Renal cortical epithelial cell (primary cell): ENCODE results near the gene LETM1. TPM values are rescaled to one million over a fixed set of nuclear protein-coding genes. Genes with fewer than 3 reads are reported as not detected.
A peak's percentile ranks its signal among the peaks of the same experiment; 100 is the strongest.
"Not testable (repeated sequence)": the region's sequence is repeated elsewhere in the genome, so short reads cannot be mapped to it uniquely, and the experiment has no call there.

Experiments
- DNase-seq: peaks from one replicate; pipeline ENCODE4 v3.0.0-alpha.2; 2011; ENCODE audit warnings: low read depth
- total RNA-seq: library from RNA; depleted of rRNA; stranded (reverse); fragments of >200 nt; gene quantifications from 2 replicates; pipeline ENCODE4 v1.2.3, GENCODE V29; 2014

The LETM1 gene
- total RNA-seq, 1 donor from 2014 or later = 102 TPM

DNA sequence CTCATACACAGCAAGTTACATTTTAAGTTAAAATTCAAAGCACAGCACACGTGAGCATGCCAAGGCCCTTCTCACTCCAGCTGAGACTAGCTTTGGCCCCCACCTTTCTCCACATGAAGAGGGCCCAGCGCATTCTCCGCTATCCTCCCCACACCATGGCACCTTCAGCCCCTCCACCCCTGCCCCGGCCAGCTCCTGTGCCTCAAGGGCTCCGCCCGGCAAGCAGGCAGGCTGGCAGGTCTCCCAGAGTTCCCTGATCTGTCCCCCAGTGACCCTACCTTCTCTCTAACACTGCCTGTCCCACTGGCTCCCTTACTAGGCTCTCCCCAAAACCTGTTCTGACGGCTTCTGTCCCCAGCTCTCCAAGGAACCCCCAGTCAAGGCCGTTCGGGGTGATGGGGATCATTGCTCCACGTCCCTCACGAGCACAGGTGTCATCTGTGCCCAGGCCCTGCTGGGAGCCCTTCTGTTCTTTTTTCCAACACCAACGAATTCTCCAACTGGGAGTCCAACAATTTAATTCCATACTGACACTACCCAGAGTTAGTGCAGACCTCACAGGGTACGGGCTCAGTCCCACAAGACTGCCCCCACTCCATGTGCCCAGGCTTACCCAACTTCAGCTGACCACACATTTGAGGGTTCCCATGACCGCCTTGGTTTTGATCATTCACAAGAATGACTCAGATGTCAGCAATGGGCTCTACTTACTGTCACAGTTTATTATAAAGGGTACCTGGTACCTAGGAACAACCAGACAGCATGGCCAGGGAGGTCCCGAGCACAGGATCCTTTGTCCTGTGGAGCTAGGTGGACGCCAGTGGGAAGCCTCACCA lies 4.2 kb downstream of the LETM1 start:
- DNase-seq = peak; percentile 77

DNA sequence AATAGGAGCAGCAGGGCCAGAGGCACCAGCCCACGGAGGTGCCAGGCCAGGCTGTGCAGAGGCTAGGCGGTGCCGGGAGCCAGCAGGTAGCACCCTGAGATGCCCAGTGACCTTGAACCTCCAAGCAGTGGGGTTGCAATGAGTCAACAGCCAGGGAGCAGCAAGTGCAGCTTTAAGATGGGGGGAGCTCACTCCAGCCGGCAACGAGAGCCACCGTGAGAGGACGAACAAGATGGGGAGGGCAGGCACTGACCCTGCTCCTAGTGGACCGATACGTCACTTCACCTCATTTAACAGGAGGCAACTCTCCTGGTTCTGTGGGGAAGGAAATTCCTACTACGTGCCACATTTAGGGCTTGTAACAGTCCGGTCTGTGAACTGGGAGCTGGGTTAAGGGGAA lies 4.8 kb downstream of the LETM1 start:
- DNase-seq = no peak

DNA sequence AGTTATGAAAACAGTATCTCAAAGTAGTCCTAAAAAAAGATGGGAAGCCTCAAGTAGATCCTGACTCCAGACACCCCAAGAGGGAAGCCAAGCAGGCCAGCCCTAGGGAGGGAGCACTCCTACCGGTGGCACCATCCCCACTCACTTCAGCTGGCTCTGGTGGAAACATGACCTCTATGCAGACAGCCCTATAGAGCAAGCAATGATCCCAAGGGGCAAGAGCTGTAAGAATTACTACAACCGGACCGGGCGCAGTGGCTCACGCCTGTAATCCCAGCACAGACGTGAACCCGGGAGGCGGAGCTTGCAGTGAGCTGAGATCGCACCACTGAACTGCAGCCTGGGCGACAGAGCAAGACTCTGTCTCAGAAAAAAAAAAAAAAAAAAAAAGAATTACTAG lies 5.7 kb downstream of the LETM1 start:
- no peak for DNase-seq

DNA sequence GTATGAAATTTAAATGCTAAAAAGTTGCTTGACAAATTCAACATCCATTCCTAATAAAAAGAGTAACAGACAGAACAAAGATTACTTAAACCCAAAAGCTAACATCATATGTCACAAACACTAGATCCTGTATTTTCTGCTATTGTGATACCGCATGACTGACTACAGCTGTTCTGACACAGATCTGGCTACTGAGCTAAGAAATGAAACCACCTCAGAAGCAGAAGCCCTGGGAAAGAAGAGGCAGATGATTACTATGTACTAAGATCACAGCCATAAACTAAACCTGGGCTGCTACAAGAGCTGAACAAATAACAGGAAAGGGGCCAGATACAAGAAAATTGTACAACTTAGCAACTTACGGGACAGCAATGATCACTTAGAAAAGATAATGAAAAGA lies 9.4 kb downstream of the LETM1 start:
- DNase-seq = no peak

DNA sequence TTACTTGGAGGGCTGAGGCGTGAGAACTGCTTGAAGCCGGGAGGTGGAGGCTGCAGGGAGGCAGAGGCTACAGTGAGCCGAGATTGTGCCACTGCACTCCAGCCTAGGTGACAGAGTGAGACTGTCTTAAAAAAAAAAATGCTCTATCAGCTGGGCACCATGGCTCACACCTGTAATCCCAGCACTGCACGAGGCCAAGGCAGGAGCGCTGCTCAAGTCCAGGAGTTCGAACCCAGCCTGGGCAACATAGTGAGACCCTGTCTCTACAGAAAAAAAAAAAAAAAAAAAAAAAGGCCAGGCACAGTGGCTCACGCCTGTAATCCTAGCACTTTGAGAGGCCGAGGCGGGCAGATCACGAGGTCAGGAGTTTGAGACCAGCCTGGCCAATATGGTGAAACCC lies 11.3 kb downstream of the LETM1 start:
- DNase-seq = not testable (repeated sequence)

DNA sequence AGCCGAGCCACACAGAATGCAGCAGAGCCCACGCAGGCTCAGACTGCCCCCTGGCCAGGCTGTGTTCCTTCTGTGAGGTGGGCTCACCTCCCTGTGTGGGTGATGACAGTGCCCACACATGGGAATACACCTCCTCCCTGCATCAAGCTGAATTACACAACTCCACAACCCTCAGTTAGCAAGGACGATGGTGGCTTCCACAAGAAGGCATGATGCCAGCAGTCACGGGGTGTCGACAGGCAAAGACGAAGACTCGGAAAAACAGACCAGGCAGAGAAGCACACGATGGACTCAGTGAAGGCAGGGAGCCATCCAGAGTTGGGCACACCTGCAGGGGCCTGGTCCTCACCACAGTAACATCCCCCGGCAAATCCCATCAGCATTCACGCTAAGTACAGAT lies 12.1 kb downstream of the LETM1 start:
- DNase-seq = peak; percentile 22

DNA sequence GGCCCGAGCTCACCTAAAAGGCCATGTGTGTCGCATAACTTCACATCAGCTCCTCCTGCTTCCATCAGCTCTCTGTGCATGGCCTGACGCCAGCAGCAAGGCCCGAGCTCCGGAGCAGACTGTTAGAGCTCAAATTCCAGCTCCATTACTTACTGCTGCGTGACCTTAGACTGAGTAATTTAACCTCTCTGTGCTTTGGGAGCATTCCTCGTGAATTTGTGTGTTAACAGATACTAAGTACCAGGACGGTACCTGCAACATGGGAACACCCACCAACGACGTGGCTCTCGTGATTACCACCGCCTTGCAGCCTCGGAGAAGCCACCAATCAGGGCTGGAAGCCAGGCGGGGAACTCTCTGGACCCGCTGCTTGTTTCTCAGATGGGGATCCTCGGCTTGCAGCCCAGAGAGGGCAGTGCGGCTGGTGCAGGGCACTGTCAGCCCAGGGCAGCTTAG lies 12.9 kb downstream of the LETM1 start:
- peak; percentile 85 for DNase-seq

DNA sequence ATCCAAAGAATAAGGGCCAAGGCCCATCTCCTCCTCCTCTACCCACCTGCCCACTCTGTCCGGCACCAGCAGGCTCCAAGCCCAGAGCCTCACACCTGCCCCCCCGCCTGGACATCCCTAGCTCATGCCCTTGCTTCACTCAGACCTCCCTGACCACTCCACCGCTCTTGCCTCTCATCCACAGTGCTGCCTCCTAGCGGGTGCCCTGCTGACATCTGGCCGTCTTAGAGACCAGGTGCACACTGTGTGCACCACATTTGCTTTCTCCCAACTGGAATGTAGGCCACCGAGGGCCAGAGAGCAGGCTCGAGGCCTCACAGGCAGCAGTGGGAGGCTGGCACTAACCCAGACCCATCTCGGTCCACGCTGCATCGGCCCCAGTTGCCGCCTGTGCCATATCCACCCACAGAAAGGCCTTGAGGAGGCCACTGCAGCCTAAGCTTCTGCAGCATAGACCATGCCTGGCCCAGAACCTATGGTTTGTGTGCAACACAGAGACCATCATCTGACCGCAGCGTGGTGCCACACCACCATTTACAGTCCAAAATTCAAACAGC lies 13.5 kb downstream of the LETM1 start:
- DNase-seq = no peak

DNA sequence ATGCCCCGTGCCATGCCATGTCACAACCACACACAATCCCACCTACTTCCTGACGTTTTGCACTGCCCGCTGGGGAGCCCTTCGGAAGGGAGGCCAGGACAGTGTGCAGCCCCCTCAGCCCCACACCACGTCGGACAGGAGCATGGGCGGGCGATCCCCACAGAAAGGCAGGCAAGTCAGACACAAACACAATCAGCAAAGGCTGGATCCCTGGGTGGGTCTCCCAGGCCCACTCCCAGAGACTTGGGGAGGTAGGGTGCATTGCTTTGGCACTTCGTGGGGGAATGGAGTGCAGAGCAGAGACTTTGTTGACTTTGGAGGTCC lies 14.1 kb downstream of the LETM1 start:
- no peak for DNase-seq

DNA sequence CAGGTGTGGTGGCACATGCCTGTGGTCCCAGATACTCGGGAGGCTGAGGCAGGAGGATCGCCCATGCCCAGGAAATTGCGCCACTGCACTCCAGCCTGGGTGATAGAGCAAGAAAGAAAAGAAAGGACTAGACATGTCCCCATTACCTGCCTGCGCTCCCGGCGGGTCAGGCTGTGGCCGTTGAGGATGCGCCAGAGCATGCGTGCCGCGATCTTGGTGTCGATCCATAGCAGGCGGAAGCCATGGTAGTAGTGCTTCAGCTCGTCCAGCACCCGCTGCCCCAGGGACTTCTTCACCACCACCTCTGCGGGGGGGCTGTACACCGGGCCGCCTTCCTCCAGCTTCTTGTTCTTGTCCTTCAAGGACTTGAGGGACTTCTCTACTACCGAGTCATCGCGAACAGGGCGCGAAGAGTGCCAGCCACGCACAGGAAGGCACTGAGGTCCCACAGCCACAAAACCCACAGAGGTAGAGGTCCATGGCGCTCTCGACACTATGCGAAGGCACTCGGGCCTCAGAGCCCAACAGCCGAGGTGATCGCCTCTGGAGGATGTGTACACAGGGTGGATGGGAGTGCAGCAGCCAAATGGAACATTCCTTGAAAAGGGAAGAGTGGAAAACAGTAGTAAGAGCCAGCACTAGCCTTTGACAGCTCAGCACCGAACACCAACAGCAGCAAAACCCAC lies 14.6 kb downstream of the LETM1 start:
- DNase-seq = no peak

DNA sequence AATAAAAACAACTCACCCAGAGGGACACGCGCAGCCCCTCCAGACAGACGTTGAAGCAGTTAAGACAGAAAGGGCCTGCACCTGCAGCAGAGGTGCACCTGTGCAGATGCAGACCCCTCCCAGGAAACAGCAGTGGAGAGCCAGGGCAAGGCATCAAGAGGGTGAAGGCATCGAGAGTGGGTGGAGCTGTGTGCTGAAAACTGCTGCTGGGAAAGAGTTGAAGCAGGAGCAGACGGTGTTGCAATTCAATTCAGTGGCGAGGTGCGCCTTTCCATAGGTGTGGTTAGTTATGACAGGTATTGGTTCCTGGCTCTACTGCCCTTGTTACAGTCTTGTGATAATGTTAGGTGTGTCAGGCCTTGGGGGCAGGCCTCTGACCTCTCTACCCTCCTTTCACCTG lies 16.7 kb downstream of the LETM1 start:
- DNase-seq = no peak

DNA sequence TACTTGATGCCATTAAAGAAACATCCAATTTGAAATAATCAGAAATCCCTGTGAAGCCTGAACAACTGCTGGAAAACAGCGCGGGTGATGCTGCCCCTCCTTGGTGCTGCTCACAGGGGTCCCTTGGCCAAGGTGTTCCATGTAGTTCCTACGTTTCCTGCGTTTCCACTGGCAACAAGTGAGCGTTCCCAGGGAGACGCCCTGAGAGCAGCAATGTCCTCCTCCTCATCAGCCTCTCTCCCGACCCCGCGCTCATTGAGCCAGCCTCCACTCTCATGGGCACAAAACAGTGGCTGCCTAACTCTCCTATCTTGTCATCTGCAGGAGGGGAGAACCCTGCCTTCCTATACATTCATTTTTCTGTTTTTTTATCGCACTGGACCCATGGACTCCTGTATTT lies 18.9 kb downstream of the LETM1 start:
- DNase-seq = no peak

DNA sequence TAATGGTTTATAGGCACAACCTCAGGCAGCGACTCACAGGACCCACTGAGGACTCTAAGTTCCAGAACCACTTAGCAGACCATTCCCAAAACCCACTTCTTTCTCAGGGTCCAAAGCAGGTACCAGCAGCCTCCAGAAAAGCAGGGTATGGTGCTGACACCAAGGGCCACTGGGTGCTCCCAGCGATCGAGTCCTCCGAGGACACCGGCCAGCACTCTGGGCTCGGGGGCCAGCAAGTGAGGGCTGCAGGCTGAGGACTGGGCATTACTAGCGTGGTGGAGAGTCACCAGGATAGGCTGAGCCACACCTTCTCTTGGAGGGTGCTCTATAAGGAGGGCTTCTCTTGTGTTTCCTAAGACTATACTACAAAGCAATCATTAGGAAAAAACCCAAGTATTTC lies 19.3 kb downstream of the LETM1 start:
- no peak for DNase-seq

DNA sequence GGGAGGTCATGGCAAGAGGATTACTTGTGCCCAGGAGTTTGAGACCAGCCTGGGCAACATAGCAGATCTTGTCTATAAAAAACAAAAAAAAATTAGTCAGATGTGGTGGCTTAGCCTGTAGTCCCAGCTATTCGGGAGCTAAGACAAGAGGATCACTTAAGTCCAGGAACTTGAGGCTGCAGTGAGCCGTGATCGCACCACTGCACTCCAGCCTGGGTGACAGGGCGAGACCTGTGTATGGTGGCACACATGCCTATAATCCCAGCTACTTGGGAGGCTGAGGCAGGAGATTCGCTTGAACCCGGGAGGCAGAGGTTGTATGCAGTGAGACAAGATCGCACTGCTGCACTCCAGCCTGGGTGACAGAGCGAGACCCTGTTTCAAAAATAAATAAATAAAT lies 20.1 kb downstream of the LETM1 start:
- DNase-seq = not testable (repeated sequence)

DNA sequence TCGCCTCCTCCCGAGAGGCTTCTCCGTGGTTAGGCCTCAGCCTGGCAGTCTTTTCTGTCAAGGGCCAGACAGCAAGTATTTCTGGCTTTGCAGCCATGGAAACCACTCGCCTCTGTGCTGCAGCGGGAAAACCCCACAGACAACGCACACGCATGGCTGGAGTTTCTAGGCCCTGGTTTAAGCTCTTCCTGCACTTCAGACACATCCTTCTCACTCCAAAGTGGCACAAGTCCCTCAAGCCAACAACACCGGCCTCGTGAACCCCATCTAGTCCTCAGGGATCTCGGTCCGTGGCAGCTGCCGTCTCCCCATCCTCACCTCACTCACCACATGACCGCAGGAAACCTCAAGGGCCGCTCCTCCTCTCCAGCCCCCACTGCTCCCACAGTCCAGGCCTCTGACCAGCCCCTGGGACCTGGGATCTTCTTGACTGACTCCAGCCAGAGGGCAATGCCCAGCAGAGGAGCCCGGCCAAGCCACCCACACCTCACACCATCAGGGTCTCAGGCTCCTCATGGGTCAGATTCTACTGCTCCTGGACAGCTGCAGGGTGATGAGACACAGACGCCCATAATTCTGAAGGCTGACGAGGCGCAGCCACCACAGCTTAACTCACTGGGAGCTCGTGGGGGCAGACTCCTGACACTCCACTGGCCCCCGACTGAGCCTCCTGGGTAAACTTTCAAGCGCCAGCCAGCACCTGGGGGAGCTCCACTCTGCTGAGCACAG lies 21.7 kb downstream of the LETM1 start:
- DNase-seq = no peak

DNA sequence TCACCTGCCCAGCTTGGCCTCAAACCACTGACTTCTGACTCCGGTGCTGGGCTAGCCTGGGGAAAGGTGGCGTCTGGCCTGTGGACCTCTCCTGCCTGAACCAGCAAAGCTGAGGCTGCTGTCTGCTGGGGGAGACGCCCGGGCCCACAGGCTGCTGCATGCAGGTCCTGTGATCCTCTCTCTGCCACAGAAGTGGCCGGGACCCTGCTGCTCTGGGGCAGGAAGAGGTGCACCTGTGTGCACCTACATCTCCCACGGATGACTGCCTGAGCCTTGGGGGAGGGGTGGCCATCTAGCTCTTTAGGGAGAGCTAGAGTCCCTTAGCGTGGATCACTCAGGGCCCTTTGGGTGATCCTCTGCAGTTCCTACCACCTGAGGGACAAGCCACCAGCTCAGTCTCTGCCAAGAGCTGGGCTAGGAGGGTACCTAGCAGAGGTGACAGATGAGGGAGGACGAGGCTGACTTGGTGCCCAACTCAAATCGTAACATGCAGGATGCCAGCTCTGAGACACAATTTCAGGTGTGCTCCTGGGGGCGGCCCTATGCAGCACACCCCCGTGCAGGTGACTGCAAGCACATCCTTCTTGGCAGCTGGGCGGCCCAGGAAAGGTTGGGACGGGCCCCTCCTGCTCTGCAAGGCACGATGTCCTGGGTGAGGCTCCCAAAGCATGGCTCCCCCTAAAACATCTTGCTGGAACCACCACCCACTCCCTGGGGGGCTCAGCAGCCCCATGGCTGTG lies 22.5 kb downstream of the LETM1 start:
- no peak for DNase-seq

DNA sequence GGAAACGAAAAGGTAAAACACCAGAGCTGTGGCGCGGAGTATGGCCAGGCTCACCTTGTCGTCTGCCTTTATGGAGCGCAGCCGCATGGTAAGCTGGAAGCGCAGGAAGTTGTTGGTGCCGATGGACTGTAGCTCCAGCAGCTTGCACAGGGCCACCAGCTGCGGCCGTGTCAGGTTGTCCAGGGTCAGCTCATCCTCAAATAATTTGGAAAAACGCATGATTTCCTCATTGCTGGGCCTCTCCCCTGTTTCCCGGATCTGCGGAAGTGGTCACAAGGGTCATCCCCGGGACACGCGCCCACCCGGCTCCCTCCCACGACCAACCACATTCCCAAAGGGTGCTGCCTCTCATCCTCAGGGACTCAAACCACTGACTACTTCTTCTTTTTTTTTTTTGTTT lies 23.3 kb downstream of the LETM1 start:
- no peak for DNase-seq

DNA sequence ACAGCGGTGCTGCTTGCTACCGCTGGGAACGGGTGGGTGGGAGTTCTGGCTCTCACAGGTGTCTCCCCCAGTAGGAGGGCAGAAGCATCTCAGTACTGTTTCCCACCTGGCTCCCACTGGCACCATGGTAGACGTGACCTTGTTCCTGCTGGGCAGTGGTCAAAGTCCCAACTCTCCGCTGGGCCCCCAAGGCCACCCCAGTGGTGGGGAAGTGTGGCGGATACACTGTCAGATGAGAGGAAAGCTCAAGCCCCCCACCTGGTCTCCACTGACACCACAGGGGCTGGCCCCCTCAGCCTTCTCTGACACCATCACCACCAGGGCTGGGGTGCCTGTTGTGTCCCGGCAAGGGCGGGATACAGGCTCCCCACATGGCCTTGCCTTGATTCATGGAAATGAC lies 24.6 kb downstream of the LETM1 start:
- no peak for DNase-seq

DNA sequence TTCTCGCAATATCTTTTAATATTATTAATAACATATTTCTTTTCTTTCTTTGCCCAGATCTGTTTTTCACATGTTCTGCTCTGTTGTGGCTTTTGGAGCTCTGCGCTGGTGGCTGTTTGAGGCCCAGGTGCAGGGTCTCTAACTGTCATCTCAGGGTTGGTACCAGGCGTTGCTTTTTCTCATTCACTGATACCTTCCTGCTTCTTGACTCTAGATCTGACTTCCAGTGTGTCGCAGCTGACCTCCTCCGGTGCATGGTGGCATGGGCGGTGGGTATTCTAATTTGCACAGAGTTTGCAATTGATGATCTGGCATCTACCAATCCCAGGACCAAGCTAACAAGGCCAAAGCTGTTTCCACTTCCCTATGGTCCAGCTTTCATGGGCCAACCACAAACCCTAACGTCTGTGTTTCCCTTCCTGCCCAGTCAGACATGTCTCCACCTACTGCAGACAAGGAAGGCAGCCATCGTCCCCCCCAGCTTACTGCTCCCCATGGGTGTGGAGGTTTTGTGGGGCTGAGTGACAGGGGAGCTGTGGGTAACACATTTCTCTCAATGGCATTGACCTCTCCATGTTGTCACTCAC lies 25.2 kb downstream of the LETM1 start:
- no peak for DNase-seq

DNA sequence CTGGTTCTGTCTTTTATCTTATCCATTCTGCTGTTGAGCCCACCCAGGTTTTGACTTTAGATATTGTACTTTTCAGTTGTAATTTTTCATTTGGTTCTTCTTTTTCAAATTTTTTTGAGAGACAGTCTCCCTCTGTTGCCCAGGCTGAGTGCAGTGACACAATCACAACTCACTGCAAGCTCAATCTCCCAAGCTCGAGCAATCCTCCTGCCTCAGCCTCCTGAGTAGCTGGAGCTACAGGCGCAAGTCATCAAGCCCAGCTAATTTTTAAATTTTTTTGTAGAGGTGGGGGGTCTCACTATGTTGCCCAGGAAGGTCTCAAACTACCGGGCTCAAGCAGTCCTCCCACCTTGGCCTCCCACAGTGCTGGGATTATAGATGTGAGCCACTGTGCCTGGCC lies 25.7 kb downstream of the LETM1 start:
- DNase-seq = no peak

DNA sequence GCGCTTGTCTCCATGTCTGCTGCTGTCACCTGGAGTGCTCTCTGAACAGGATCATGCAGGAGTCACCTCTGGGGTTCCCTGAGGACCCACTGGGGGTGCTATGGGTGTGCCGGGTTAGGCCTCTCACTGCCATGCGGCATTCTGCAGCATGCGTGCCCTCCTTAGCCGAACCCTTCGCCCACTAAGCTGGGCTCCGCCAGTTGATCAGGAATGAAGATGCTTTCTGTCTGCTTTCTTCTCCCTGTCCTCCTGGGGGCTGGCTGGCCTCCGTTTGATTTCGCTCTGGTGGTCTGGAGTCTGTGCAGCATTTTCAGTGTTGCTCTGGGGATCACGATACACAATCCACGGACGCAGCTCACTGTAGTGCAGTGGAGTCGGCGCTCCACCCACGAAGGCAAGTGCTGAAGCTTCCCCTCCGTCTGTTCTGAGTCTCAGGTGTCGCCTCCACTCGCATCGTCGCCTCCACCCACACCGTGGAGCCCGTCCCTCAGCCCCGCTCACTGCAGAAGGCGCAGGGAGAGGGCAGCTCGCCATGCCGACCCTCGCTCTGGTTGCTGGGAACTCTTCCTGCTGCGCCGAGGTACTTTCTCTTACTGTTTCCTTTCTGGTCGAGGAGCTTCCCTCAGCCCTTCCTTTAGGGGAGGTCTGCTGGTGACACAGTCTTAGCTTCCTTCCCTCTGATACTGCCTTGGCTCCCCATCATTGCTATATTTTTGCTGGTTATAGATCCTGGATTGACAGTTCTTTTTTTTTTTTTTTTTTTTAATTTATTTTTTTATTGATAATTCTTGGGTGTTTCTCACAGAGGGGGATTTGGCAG lies 29.2 kb downstream of the LETM1 start:
- no peak for DNase-seq
